AG09309 (cell line): ENCODE measurements around the gene IGF2R.

Source experiments
- DNase-seq: peaks from one replicate; pipeline ENCODE4 v3.0.0-alpha.2; 2010; ENCODE audit warnings: low read depth
- H3K4me3 ChIP-seq: 2 replicates; pipeline ENCODE4 v1.5.1; 2011; ENCODE audit warnings: mild to moderate bottlenecking, low read depth, low read length, moderate library complexity; ENCODE audit not compliant: control insufficient read depth
- CTCF ChIP-seq: IDR thresholded peaks from 2 replicates; pipeline ENCODE4 v1.5.1; 2011; ENCODE audit warnings: mild to moderate bottlenecking, low read depth, low read length, inconsistent platforms; ENCODE audit not compliant: insufficient read depth, control insufficient read depth; ENCODE audit errors: missing control alignments

Gene IGF2R

GRCh38 chr6:160141001-160141726, 172.3 kb downstream of the IGF2R start:
- peak; percentile 42 for DNase-seq
- no peak for TF ChIP-seq CTCF

GRCh38 chr6:160142115-160142715, 173.3 kb downstream of the IGF2R start:
- H3K4me3 ChIP-seq = no peak overlapping the region
- DNase-seq = no peak
- no peak for TF ChIP-seq CTCF

More at GRCh38 chr6:160141001-160141726, 172.3 kb downstream of the IGF2R start:
- H3K4me3 ChIP-seq = no peak overlapping the region

- no peak for TF ChIP-seq CTCF
- no peak overlapping the region for H3K4me3 ChIP-seq
- DNase-seq = no peak
Measured at GRCh38 chr6:160146454-160147145, 177.7 kb downstream of the IGF2R start.

GRCh38 chr6:160147146-160147536, 178.3 kb downstream of the IGF2R start:
- H3K4me3 ChIP-seq = no peak overlapping the region
- no peak for DNase-seq
- no peak for TF ChIP-seq CTCF

- TF ChIP-seq CTCF = no peak
- no peak for DNase-seq
- H3K4me3 ChIP-seq = no peak overlapping the region
Measured at GRCh38 chr6:160154471-160154870, 185.6 kb downstream of the IGF2R start.

GRCh38 chr6:160156842-160157241, 188.0 kb downstream of the IGF2R start:
- no peak for DNase-seq
- no peak for TF ChIP-seq CTCF
- H3K4me3 ChIP-seq = no peak overlapping the region
